GM12878 (cell line): ENCODE measurements around the gene ADCY5. TPM values are rescaled to one million over a fixed set of nuclear protein-coding genes. Genes with fewer than 3 reads are reported as not detected.

ENCODE experiments used
- ATAC-seq: fragments of 200-7000 bp; cut with Tn5 transposase; 3 replicates; pipeline ENCODE4 v1.9.1; 2020; ENCODE audit warnings: mild to moderate bottlenecking, moderate library complexity
- BruUV-seq: library from RNA; stranded (reverse); fragments of 400-500 nt; replicated peaks from 2 replicates; lab custom pipeline; 2021; lab: Mats Ljungman, UMichigan
- CTCF ChIA-PET: fragments of 300-600 bp; sonication (Branson Sonifier 250); formaldehyde crosslinking; extraction: SDS; loops from one replicate; lab custom pipeline; 2021; ENCODE audit warnings: inconsistent platforms; lab: Yijun Ruan, JAX
- POLR2A ChIA-PET: fragments of 350-600 bp; formaldehyde crosslinking; extraction: SDS; loops from one replicate; lab custom pipeline; 2021; ENCODE audit warnings: inconsistent platforms; lab: Charles Lee
- RAD21 ChIA-PET: fragments of 300-600 bp; sonication (Branson Sonifier 250); formaldehyde crosslinking; loops from one replicate; lab custom pipeline; 2023; ENCODE audit warnings: antibody characterized with exemption; ENCODE audit not compliant: unreplicated experiment; lab: Charles Lee
- SMC1A ChIA-PET: fragments of 300-600 bp; sonication (Branson Sonifier 250); formaldehyde crosslinking; loops from one replicate; lab custom pipeline; 2023; ENCODE audit not compliant: unreplicated experiment, uncharacterized antibody; lab: Charles Lee
- DNase-seq: peaks from one replicate; pipeline ENCODE4 v3.0.0-alpha.2; 2011; ENCODE audit warnings: low read depth, low spot score
- FAIRE-seq: peaks from 3 replicates; lab custom pipeline; 2011; peaks lifted over from hg19 to GRCh38; lab: Jason Lieb, UNC
- H2AFZ ChIP-seq: 2 replicates; pipeline ENCODE4 v1.6.0; 2011; ENCODE audit warnings: low read depth, low read length, control low read depth; ENCODE audit not compliant: control insufficient read depth
- H3K27ac ChIP-seq: 2 replicates; pipeline ENCODE4 v1.5.1; 2011; ENCODE audit warnings: control low read depth; ENCODE audit not compliant: control insufficient read depth, insufficient read depth
- H3K27me3 ChIP-seq, 2 experiments: replicated peaks in 1 of 2; 2 replicates each; pipeline versions ENCODE4 v1.6.0 to v1.6.1; 2011; ENCODE audit warnings: low read length in 1 of 2; ENCODE audit not compliant: control insufficient read depth in 2 of 2, insufficient read depth in 2 of 2
- H3K36me3 ChIP-seq, 2 experiments: 2 replicates each; pipeline ENCODE4 v1.5.1; 2011; ENCODE audit warnings: low read length in 1 of 2; ENCODE audit not compliant: control insufficient read depth in 2 of 2, insufficient read depth in 2 of 2
- H3K4me1 ChIP-seq: 2 replicates; pipeline ENCODE4 v1.6.1; 2011; ENCODE audit warnings: mild to moderate bottlenecking, low read length, moderate library complexity, mixed read lengths; ENCODE audit not compliant: control insufficient read depth, insufficient read depth
- H3K4me2 ChIP-seq: 2 replicates; pipeline ENCODE4 v1.6.0; 2011; ENCODE audit warnings: control low read depth; ENCODE audit not compliant: control insufficient read depth, insufficient read depth
- H3K4me3 ChIP-seq: fragments of 200-600 bp; sonication (generic); 2 replicates; pipeline ENCODE4 v1.5.1; 2016
- H3K79me2 ChIP-seq: 2 replicates; pipeline ENCODE4 v1.6.0; 2011; ENCODE audit warnings: low read length; ENCODE audit not compliant: control insufficient read depth, insufficient read depth
- H3K9ac ChIP-seq: 2 replicates; pipeline ENCODE4 v1.8.0; 2011; ENCODE audit warnings: low read length, control low read depth, mixed read lengths; ENCODE audit not compliant: control insufficient read depth, insufficient read depth
- H3K9me3 ChIP-seq: replicated peaks from 3 replicates; pipeline ENCODE4 v1.5.1; 2011; ENCODE audit warnings: mild to moderate bottlenecking, low read length; ENCODE audit not compliant: control insufficient read depth, insufficient read depth
- H4K20me1 ChIP-seq: 2 replicates; pipeline ENCODE4 v1.6.0; 2011; ENCODE audit not compliant: control insufficient read depth, insufficient read depth
- ASH2L ChIP-seq: fragments of 300-600, 200-600 bp; sonication (generic); IDR thresholded peaks from 2 replicates; pipeline ENCODE4 v1.6.1; 2017; ENCODE audit warnings: low read depth, mild to moderate bottlenecking, borderline replicate concordance
- EP300 ChIP-seq, 2 experiments: fragments of 150-350 bp in 1 of 2; IDR thresholded peaks; 2 replicates each; pipeline ENCODE4 v1.6.1; 2011 to 2012; ENCODE audit warnings: low read depth in 2 of 2, low read length in 2 of 2, borderline replicate concordance in 1 of 2, improper control_type of control experiment in 1 of 2, inconsistent platforms in 1 of 2; ENCODE audit not compliant: control insufficient read depth in 1 of 2
- FOXK2 ChIP-seq: fragments of 450-650 bp; IDR thresholded peaks from 2 replicates; pipeline ENCODE4 v1.6.1; 2017; ENCODE audit warnings: mild to moderate bottlenecking, moderate library complexity
- HDAC2 ChIP-seq: fragments of 200-600 bp; sonication (generic); IDR thresholded peaks from 2 replicates; pipeline ENCODE4 v1.6.1; 2017
- NBN ChIP-seq: fragments of 450-650 bp; IDR thresholded peaks from 2 replicates; pipeline ENCODE4 v1.6.1; 2016
- NFYB ChIP-seq: IDR thresholded peaks from 2 replicates; pipeline ENCODE4 v1.6.1; 2011; ENCODE audit warnings: low read depth, mild to moderate bottlenecking, low read length, improper control_type of control experiment, moderate library complexity; ENCODE audit not compliant: insufficient read depth
- RAD21 ChIP-seq: IDR thresholded peaks from 2 replicates; pipeline ENCODE4 v1.6.1; 2011; ENCODE audit warnings: mild to moderate bottlenecking, low read depth, low read length, moderate library complexity; ENCODE audit not compliant: insufficient read depth
- SMARCA5 ChIP-seq: fragments of 450-650 bp; IDR thresholded peaks from 2 replicates; pipeline ENCODE4 v1.6.1; 2017; ENCODE audit warnings: mild to moderate bottlenecking
- SREBF2 ChIP-seq: IDR thresholded peaks from 2 replicates; pipeline ENCODE4 v1.6.1; 2012; ENCODE audit warnings: mild to moderate bottlenecking, low read length
- WGBS: methylation state at CpG from one replicate; pipeline ENCODE4 v1.1.6; 2016; ENCODE audit warnings: low lambda C conversion rate; ENCODE audit not compliant: insufficient replicate concordance, insufficient coverage; ENCODE audit errors: missing lambda C conversion rate; 5-methylcytosine and 5-hydroxymethylcytosine counted together
- in situ Hi-C: fragments of 300-500 bp; cut with MboI; formaldehyde crosslinking; loops from 9 replicates; pipeline ENCODE4 v1.14.3; 2018; ENCODE audit warnings: mixed read lengths
- intact Hi-C: fragments of 100-400 bp; cut with micrococcal nuclease; formaldehyde crosslinking; loops from one replicate; pipeline ENCODE4 v1.14.2; 2022; ENCODE audit not compliant: unreplicated experiment
- polyA plus RNA-seq, 11 experiments: library from polyadenylated mRNA; depleted of rRNA in 4 of 11; unstranded in 6 of 11; stranded (reverse) in 5 of 11; fragments of >200 nt; fragmentation: Nextera tagmentation in 4 of 11; fragmentation: Illumina TruSeq in 1 of 11; extraction: Ambion mirVana in 4 of 11; extraction: Trizol in 1 of 11; gene quantifications; 1 replicate in 1 of 11; 2 replicates in 10 of 11; pipeline versions ENCODE4 v1.2.1 to v1.2.3, GENCODE V29; 2011 to 2016; ENCODE audit warnings: inconsistent platforms in 2 of 11, missing spikeins in 2 of 11, low read depth in 1 of 11
- total RNA-seq, 4 experiments: library from RNA; depleted of rRNA in 3 of 4; stranded (reverse); fragments of >200 nt in 3 of 4; fragmentation: Illumina TruSeq in 1 of 4; extraction: Trizol in 1 of 4; gene quantifications; 2 replicates each; pipeline versions ENCODE4 v1.2.1 to v1.2.3, GENCODE V29; 2013 to 2021
- TF ChIP-seq, protein P1 (sequence below): fragments of 150-350 bp; IDR thresholded peaks from 2 replicates; pipeline ENCODE4 v1.6.1; 2014; ENCODE audit warnings: mild to moderate bottlenecking, low read depth, low read length
- TF ChIP-seq, protein P2 (sequence below): fragments of 450-650 bp; IDR thresholded peaks from 2 replicates; pipeline ENCODE4 v1.6.1; 2017; ENCODE audit warnings: borderline replicate concordance
- TF ChIP-seq, protein P3 (sequence below): fragments of 450-650 bp; IDR thresholded peaks from 2 replicates; pipeline ENCODE4 v1.6.1; 2017; ENCODE audit warnings: antibody characterized with exemption, mild to moderate bottlenecking, moderate library complexity
- TF ChIP-seq, protein P4 (sequence below), 3 experiments: IDR thresholded peaks in 2 of 3; conservative IDR thresholded peaks in 1 of 3; 2 replicates each; pipeline ENCODE4 v1.5.1; 2011; ENCODE audit warnings: low read depth in 3 of 3, low read length in 3 of 3, mild to moderate bottlenecking in 3 of 3, control low read depth in 2 of 3, moderate library complexity in 2 of 3, inconsistent platforms in 1 of 3, mixed read lengths in 1 of 3; ENCODE audit not compliant: control insufficient read depth in 2 of 3, insufficient read depth in 1 of 3; ENCODE audit errors: extremely low read depth in 1 of 3

ADCY5 gene
- total and polyA plus RNA-seq, 10 of the 15 experiments (the other 5 are each of a cell fraction or from before 2014, with no cell fraction given), result under 0.01 to 0.24 (median 0.02) TPM; not detected in 4

- TF ChIP-seq FOXK2 (no peak), SMARCA5 (no peak), SREBF2 (no peak), NFYB (no peak), EP300 (IDR thresholded peaks at IDR 0.05; ENCODE audit: borderline replicate concordance in 1 of 2, control insufficient read depth in 1 of 2, low read depth in 2 of 2, low read length in 2 of 2) (no peak), NBN (no peak), HDAC2 (no peak), RAD21 (no peak), ASH2L (no peak)
- TF ChIP-seq, protein P1, sequence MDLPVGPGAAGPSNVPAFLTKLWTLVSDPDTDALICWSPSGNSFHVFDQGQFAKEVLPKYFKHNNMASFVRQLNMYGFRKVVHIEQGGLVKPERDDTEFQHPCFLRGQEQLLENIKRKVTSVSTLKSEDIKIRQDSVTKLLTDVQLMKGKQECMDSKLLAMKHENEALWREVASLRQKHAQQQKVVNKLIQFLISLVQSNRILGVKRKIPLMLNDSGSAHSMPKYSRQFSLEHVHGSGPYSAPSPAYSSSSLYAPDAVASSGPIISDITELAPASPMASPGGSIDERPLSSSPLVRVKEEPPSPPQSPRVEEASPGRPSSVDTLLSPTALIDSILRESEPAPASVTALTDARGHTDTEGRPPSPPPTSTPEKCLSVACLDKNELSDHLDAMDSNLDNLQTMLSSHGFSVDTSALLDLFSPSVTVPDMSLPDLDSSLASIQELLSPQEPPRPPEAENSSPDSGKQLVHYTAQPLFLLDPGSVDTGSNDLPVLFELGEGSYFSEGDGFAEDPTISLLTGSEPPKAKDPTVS, result no peak
- TF ChIP-seq, protein P2, sequence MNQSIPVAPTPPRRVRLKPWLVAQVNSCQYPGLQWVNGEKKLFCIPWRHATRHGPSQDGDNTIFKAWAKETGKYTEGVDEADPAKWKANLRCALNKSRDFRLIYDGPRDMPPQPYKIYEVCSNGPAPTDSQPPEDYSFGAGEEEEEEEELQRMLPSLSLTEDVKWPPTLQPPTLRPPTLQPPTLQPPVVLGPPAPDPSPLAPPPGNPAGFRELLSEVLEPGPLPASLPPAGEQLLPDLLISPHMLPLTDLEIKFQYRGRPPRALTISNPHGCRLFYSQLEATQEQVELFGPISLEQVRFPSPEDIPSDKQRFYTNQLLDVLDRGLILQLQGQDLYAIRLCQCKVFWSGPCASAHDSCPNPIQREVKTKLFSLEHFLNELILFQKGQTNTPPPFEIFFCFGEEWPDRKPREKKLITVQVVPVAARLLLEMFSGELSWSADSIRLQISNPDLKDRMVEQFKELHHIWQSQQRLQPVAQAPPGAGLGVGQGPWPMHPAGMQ, result no peak
- TF ChIP-seq, protein P3, sequence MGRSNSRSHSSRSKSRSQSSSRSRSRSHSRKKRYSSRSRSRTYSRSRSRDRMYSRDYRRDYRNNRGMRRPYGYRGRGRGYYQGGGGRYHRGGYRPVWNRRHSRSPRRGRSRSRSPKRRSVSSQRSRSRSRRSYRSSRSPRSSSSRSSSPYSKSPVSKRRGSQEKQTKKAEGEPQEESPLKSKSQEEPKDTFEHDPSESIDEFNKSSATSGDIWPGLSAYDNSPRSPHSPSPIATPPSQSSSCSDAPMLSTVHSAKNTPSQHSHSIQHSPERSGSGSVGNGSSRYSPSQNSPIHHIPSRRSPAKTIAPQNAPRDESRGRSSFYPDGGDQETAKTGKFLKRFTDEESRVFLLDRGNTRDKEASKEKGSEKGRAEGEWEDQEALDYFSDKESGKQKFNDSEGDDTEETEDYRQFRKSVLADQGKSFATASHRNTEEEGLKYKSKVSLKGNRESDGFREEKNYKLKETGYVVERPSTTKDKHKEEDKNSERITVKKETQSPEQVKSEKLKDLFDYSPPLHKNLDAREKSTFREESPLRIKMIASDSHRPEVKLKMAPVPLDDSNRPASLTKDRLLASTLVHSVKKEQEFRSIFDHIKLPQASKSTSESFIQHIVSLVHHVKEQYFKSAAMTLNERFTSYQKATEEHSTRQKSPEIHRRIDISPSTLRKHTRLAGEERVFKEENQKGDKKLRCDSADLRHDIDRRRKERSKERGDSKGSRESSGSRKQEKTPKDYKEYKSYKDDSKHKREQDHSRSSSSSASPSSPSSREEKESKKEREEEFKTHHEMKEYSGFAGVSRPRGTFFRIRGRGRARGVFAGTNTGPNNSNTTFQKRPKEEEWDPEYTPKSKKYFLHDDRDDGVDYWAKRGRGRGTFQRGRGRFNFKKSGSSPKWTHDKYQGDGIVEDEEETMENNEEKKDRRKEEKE, result no peak
- TF ChIP-seq, protein P4, sequence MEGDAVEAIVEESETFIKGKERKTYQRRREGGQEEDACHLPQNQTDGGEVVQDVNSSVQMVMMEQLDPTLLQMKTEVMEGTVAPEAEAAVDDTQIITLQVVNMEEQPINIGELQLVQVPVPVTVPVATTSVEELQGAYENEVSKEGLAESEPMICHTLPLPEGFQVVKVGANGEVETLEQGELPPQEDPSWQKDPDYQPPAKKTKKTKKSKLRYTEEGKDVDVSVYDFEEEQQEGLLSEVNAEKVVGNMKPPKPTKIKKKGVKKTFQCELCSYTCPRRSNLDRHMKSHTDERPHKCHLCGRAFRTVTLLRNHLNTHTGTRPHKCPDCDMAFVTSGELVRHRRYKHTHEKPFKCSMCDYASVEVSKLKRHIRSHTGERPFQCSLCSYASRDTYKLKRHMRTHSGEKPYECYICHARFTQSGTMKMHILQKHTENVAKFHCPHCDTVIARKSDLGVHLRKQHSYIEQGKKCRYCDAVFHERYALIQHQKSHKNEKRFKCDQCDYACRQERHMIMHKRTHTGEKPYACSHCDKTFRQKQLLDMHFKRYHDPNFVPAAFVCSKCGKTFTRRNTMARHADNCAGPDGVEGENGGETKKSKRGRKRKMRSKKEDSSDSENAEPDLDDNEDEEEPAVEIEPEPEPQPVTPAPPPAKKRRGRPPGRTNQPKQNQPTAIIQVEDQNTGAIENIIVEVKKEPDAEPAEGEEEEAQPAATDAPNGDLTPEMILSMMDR (IDR thresholded peaks at IDR 0.05 in 2 of 3, conservative IDR thresholded peaks at IDR 0.05 in 1 of 3; ENCODE audit: control insufficient read depth in 2 of 3, extremely low read depth in 1 of 3, insufficient read depth in 1 of 3, low read depth in 3 of 3, low read length in 3 of 3), result no peak
- TF ChIP-seq, all 136 proteins: peak for 0
- ChIA-PET RAD21 (no interaction called here), SMC1A (no interaction called here), POLR2A (no interaction called here), CTCF (interaction anchor here (0.6 to 0.9 kb wide), 2 partner anchors 110 to 122 kb away, joined by 3 read pairs; no protein-coding TSS in a partner anchor)
- H3K36me3 ChIP-seq, result no peaks in the 10 kb centered on the region
- in situ Hi-C loops, result no loop called here
- WGBS, result 13% methylated on average over 3 of the region's 3 CpGs
- DNase-seq (no peak), ATAC-seq (no peak), FAIRE-seq (no peak)
- no TSS peak for BruUV-seq
- no peak overlapping the region for H3K9ac ChIP-seq
- H3K27me3 ChIP-seq, result peaks cover 2 to 11% of the 10 kb centered on the region in 2 experiments
- no peaks in the 10 kb centered on the region for H4K20me1 ChIP-seq
- H2AFZ ChIP-seq, result no peak overlapping the region
- no peak overlapping the region for H3K27ac ChIP-seq
- H3K9me3 ChIP-seq, result no peaks in the 10 kb centered on the region
- no peak overlapping the region for H3K4me2 ChIP-seq
- no peaks in the 10 kb centered on the region for H3K79me2 ChIP-seq
- no peak overlapping the region for H3K4me3 ChIP-seq
- H3K4me1 ChIP-seq, result no peaks in the 10 kb centered on the region
- intact Hi-C loops, result no loop called here
Observed at GRCh38 chr3:123453675-123454074, 4.8 kb upstream of the ADCY5 start.
